KBM-7 (cell line): Measurements from ENCODE around the gene RNU6-1.

ENCODE experiments used
- DNase-seq: peaks from one replicate; pipeline ENCODE4 v3.0.0-alpha.2; 2015
- in situ Hi-C: fragments of 300-500 bp; cut with MboI; formaldehyde crosslinking; loops from 2 replicates; pipeline ENCODE4 v1.14.3; 2020; ENCODE audit warnings: low sequenced_read_pairs, low pct_unique_long_range_greater_than_20kb, mixed read lengths

The RNU6-1 gene

GRCh38 chr15:67836477-67836876 lies 3.4 kb downstream of the RNU6-1 start:
- in situ Hi-C loops, result loop anchor here (10.0 kb wide), 1 partner anchor 892 kb away; no protein-coding TSS in a partner anchor
- peak; percentile 70 for DNase-seq

GRCh38 chr15:67836134-67836455 lies 3.8 kb downstream of the RNU6-1 start:
- no peak for DNase-seq
- in situ Hi-C loops, result loop anchor here (10.0 kb wide), 1 partner anchor 891 kb away; no protein-coding TSS in a partner anchor

- DNase-seq, result no peak
- in situ Hi-C loops, result loop anchor here (10.0 kb wide), 1 partner anchor 891 kb away; no protein-coding TSS in a partner anchor
Observed at GRCh38 chr15:67835297-67836133, 4.3 kb downstream of the RNU6-1 start.

- DNase-seq, result no peak
- in situ Hi-C loops, result loop anchor here (10.0 kb wide), 1 partner anchor 890 kb away; no protein-coding TSS in a partner anchor
Observed at GRCh38 chr15:67834581-67835296, 5.1 kb downstream of the RNU6-1 start.

- DNase-seq, result peak; percentile 75
Observed at GRCh38 chr15:67833710-67834511, 5.9 kb downstream of the RNU6-1 start.

GRCh38 chr15:67832897-67833709 lies 6.7 kb downstream of the RNU6-1 start:
- DNase-seq, result no peak
- in situ Hi-C loops, result loop anchor here (10.0 kb wide), 1 partner anchor 888 kb away; no protein-coding TSS in a partner anchor

More at GRCh38 chr15:67833710-67834511, 5.9 kb downstream of the RNU6-1 start:
- in situ Hi-C loops, result loop anchor here (10.0 kb wide), 1 partner anchor 889 kb away; no protein-coding TSS in a partner anchor

- in situ Hi-C loops, result loop anchor here (10.0 kb wide), 1 partner anchor 887 kb away; no protein-coding TSS in a partner anchor
- DNase-seq, result peak; percentile 43
Observed at GRCh38 chr15:67832031-67832551, 7.8 kb downstream of the RNU6-1 start.

GRCh38 chr15:67831363-67831762 lies 8.5 kb downstream of the RNU6-1 start:
- in situ Hi-C loops, result loop anchor here (10.0 kb wide), 1 partner anchor 887 kb away; no protein-coding TSS in a partner anchor
- DNase-seq, result no peak

GRCh38 chr15:67829647-67830504 lies 10.0 kb downstream of the RNU6-1 start:
- in situ Hi-C loops, result loop anchor here (10.0 kb wide), 1 partner anchor 885 kb away; no protein-coding TSS in a partner anchor
- no peak for DNase-seq

- DNase-seq, result no peak
- in situ Hi-C loops, result no loop called here
Observed at GRCh38 chr15:67828969-67829646, 10.7 kb downstream of the RNU6-1 start.

- DNase-seq, result no peak
- in situ Hi-C loops, result no loop called here
Observed at GRCh38 chr15:67828278-67828968, 11.4 kb downstream of the RNU6-1 start.

- in situ Hi-C loops, result no loop called here
Observed at GRCh38 chr15:67827562-67828277, 12.1 kb downstream of the RNU6-1 start.

GRCh38 chr15:67826717-67827561 lies 12.9 kb downstream of the RNU6-1 start:
- no peak for DNase-seq
- in situ Hi-C loops, result no loop called here

More at GRCh38 chr15:67827562-67828277, 12.1 kb downstream of the RNU6-1 start:
- no peak for DNase-seq

GRCh38 chr15:67825881-67826716 lies 13.7 kb downstream of the RNU6-1 start:
- in situ Hi-C loops, result no loop called here

More at GRCh38 chr15:67825881-67826716, 13.7 kb downstream of the RNU6-1 start:
- DNase-seq, result no peak
